Measurements from ENCODE around the gene TSSC4.

TSSC4 gene

DNA sequence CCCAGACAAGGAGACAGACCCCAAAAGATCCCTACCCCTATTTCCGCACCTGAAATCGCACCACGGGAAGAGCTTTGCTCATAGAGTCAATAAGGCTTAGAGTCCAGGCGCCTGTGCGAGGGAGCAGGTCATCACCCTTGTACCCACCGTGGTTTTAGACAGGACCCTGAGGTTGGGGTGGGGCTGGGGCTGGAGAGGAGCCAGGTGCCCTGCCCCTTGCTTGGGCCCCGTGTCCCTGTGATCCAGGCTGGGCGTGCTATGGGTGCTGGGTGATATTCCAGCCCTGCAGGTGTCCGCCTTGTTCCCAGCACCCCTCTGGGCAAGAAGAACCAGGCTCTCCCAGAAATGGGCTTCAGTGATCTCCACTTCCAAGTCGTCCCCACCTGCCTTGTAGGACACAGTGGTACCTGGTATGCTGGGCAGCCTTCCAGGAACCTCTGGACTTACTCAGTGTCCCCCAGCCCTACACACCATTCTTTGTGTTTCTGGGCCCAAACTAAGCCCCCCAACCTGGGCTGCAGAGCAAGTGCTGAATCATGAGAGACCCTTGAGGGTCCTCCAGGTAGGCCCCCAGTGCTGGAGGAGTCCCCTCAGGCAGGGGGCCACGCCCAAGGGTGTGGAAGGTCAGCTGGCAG lies 18.9 kb upstream of the TSSC4 start:
- in situ Hi-C loops (cut with HindIII; ENCODE audit: low sequenced_read_pairs): no loop called here
- TF ChIP-seq, protein P1, sequence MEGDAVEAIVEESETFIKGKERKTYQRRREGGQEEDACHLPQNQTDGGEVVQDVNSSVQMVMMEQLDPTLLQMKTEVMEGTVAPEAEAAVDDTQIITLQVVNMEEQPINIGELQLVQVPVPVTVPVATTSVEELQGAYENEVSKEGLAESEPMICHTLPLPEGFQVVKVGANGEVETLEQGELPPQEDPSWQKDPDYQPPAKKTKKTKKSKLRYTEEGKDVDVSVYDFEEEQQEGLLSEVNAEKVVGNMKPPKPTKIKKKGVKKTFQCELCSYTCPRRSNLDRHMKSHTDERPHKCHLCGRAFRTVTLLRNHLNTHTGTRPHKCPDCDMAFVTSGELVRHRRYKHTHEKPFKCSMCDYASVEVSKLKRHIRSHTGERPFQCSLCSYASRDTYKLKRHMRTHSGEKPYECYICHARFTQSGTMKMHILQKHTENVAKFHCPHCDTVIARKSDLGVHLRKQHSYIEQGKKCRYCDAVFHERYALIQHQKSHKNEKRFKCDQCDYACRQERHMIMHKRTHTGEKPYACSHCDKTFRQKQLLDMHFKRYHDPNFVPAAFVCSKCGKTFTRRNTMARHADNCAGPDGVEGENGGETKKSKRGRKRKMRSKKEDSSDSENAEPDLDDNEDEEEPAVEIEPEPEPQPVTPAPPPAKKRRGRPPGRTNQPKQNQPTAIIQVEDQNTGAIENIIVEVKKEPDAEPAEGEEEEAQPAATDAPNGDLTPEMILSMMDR (IDR thresholded peaks at IDR 0.05; ENCODE audit: low read depth, low read length, missing control alignments): no peak
- DNase-seq (ENCODE audit: low read depth): no peak

DNA sequence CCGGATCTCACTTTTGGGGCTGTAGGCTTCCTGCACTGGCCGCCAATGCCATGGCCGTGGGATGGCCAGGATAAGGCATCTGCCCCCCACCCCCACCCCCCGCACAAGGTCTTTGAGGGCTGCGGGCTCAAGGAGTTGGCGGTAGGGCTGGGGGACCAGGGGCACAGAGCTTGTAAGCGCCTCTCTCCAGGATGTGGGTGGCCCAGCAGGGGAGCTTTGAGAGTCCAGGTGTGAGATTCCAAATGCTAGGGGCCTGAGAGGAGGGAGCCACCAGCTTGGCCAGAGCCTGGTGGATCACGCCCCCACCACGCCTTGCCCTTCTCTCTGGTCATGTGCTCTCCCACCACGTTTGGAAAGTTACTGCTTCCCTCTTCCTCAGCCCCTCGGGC lies 18.4 kb upstream of the TSSC4 start:
- TF ChIP-seq, protein P1 (IDR thresholded peaks at IDR 0.05; ENCODE audit: low read depth, low read length, missing control alignments): no peak
- no peak overlapping the region for H3K4me3 ChIP-seq (ENCODE audit: low read depth, low read length)
- in situ Hi-C loops (cut with HindIII; ENCODE audit: low sequenced_read_pairs): no loop called here
- DNase-seq (ENCODE audit: low read depth): no peak

More for the DNA sequence above, 18.9 kb upstream of the TSSC4 start:
- no peak overlapping the region for H3K4me3 ChIP-seq (ENCODE audit: low read depth, low read length)

DNA sequence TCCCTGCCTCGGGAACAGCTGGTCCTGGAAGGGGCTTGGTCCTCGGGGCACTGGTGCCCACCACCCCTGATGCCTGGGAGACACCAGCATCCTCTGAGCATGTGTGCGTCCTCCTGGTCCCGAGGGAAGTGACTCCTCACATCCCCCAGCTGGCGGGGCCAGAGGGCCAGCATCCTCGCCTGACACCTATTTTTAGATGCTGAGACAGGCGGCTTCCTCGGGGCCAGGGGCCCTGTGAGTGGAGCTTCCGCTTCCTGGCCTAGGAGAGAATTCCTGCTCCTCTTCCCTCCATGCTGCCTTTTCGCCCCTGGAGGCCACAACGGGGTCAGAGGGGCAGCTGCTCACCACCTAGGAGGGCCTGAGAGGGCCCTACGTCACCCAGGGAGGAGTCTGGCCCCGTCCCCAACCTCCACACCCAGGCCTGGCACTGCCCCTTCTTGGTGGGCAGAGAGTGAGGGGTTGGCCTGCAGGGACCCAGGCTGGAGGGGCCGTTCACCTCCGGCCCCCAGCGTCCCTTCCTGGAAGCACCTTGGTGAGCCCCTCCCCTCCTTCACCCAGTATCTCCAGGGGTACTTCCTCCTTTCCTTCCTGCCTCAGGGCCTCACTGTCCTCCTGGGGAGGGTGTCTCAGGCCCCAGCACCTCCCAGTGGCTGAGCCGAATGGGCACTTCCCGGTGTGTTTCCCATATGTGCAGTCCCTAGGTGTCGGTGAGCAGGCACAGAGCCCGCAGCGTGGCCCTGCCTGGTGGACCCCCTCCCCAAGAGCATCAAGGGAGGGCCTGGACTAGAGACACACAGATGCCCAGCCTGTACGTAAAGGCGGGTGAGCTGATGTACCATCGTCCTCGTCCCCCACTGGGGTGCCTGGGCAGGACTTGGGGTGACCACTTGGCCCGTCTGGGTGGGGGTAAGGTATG lies 17.4 kb upstream of the TSSC4 start:
- in situ Hi-C loops (cut with HindIII; ENCODE audit: low sequenced_read_pairs): no loop called here
- H3K4me3 ChIP-seq (ENCODE audit: low read depth, low read length): no peak overlapping the region
- TF ChIP-seq, protein P1 (IDR thresholded peaks at IDR 0.05; ENCODE audit: low read depth, low read length, missing control alignments): no peak
- no peak for DNase-seq (ENCODE audit: low read depth)

DNA sequence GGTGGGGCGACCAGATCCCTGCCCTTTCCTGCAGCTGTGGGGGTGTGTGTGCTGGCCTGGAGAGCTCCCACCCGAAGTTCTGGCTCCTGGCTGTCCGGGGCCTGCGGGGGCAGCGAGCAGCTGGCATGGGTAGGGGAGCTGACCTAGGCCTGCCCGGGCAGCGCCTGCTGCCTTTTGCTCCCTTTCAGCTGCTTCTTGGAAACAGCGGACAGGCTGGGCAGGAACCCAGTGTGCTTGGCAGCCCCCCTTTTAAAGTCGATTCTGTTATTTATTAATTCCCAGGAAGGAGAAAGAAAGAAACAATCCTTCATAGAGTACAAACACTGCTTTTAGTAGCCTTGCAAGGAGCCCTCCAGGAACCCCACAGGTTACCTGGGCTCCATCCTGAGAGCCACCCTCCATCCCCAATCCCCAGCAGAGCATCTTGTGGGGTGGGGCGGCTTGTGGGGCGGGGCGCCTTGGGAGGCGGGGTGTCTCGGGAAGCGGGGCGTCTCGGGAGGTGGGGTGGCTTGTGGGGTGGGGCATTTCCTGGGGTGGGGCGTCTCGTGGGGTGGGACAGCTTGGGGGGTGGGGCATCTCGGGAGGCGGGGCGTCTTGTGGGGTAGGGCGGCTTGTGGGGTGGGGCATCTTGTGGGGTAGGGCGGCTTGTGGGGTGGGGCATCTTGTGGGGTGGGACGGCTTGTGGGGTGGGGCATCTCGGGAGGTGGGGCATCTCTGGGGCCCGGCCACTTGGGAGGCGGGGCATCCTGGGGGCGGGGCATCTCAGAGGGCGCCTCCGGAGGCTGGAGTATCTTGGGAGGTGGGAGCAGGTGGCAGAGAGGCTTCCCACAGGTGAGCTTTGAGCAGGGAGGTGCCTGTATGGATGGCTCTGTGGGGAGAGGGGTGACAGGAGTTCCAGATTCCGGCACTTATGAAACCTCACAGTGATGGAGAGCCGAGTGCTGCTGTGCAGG lies 16.4 kb upstream of the TSSC4 start:
- DNase-seq (ENCODE audit: low read depth): no peak
- TF ChIP-seq, protein P1 (IDR thresholded peaks at IDR 0.05; ENCODE audit: low read depth, low read length, missing control alignments): no peak
- in situ Hi-C loops (cut with HindIII; ENCODE audit: low sequenced_read_pairs): no loop called here
- no peak overlapping the region for H3K4me3 ChIP-seq (ENCODE audit: low read depth, low read length)

DNA sequence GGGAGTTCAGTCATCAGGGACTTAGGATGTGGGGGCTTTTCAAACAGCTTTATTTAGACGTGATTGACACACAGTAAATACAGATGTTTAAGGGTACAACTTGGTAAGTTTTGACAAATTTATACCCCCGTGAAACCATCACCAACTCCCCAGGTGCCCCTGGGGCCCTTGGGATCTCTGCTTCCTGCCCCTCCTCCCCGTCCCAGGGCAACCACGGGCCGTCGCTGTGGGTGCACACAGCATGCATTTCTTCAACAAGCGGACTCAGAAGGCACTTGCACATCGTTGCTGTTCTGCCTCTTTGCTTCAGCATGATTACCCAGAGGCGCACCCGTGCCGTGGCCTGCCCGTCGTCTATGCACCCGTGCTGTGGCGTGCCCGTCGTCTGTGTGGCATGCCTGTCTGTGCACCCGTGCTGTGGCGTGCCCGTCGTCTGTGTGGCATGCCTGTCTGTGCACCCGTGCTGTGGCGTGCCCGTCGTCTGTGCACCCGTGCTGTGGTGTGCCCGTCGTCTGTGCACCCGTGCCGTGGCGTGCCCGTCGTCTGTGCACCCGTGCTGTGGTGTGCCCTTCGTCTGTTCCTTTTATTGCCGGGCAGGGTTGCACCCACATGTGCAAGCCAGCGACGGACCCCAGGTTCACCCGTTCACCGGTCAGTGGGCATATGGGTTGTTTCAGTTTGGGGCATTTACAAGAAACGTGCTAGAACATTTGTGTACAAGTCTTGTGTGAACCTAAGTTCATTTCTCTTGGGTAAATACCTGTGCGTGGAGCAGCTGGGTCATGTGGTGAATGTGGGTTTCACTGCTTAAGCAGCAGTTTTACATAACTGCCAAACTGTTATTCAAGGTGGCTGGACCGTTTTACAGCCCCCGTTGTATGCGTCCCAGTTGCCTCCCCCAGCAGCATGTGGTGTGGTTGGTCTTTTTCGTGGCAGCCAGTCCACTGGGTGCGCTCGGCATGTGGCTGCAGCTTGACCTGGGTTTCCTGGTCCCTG lies 15.1 kb upstream of the TSSC4 start:
- TF ChIP-seq, protein P1 (IDR thresholded peaks at IDR 0.05; ENCODE audit: low read depth, low read length, missing control alignments): no peak
- H3K4me3 ChIP-seq (ENCODE audit: low read depth, low read length): no peak overlapping the region
- no peak for DNase-seq (ENCODE audit: low read depth)
- in situ Hi-C loops (cut with HindIII; ENCODE audit: low sequenced_read_pairs): no loop called here

Measured in astrocyte of the cerebellum (primary cell).